ENCODE results near the gene UBA6. TPM values are rescaled to one million over a fixed set of nuclear protein-coding genes. Genes with fewer than 3 reads are reported as not detected.

The UBA6 gene
- total RNA-seq, 1 donor, result 138 TPM

GRCh38 chr4:67566335-67566734 is 134.6 kb downstream of the UBA6 start:
- TF ChIP-seq CTCF (IDR thresholded peaks at IDR 0.05; ENCODE audit: insufficient read depth, low read length), result no peak
- H3K4me3 ChIP-seq (ENCODE audit: low read depth, low read length), result no peak overlapping the region
- no peak for DNase-seq (ENCODE audit: low read depth)

- H3K4me3 ChIP-seq (ENCODE audit: low read depth, low read length), result no peak overlapping the region
- TF ChIP-seq CTCF (IDR thresholded peaks at IDR 0.05; ENCODE audit: insufficient read depth, low read length), result no peak
- peak; percentile 69 for DNase-seq (ENCODE audit: low read depth)
Observed at GRCh38 chr4:67565284-67565683, 135.7 kb downstream of the UBA6 start.

Small RNAs within 50 kb of the gene (small RNA-seq; reads per million reads assigned to genes)
- gene AC096720.1 (not detected), gene RF00091 (not detected)

Other genes with a start within 250 kb of the UBA6 start
- 27.4 and 30.5 TPM in 2 replicates for gene CENPC, start 155.7 kb downstream of the UBA6 start, total RNA-seq (ENCODE audit: low replicate concordance)
- not detected in 2 replicates for gene STAP1, start 142.4 kb downstream of the UBA6 start, total RNA-seq (ENCODE audit: low replicate concordance)
- gene GNRHR, start 53.2 kb upstream of the UBA6 start, total RNA-seq (ENCODE audit: low replicate concordance), result not detected in 2 replicates
- 0.09 TPM in 1 of 2 replicates, not detected in the other for gene TMPRSS11D, start 182.8 kb upstream of the UBA6 start, total RNA-seq (ENCODE audit: low replicate concordance)

Data from fibroblast of the aortic adventitia (primary cell).